ENCODE results near the gene CAMSAP1. TPM values are rescaled to one million over a fixed set of nuclear protein-coding genes. Genes with fewer than 3 reads are reported as not detected.

Gene CAMSAP1
- total RNA-seq, 1 experiment from 2014 or later, result 16.7 TPM

DNA sequence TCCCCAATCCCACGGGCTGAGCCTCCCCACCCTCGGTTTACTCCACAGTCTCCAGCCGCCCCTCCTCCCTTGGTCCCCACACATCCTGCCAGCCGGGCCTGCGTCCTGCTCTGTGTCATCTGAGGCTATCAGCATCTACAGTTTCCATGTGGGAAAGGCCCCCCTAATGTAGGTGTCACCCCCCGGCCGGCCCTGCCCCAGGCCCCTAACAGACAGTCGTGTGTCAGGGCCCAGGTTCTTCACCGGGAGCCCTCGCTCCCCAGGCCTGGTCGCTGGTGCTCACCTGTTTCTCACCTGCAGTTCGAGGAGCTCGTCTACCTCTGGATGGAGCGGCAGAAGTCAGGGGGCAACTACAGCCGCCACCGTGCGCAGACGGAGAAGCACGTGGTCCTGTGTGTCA is 142.6 kb downstream of the CAMSAP1 start:
- POLR2A ChIA-PET (ENCODE audit: unreplicated experiment), result interaction anchor here (0.6 kb wide), 1 partner anchor 911 kb away, joined by 4 read pairs; no protein-coding TSS in a partner anchor
- intact Hi-C loops (cut with micrococcal nuclease; ENCODE audit: unreplicated experiment), result no loop called here
- CTCF ChIA-PET, result no interaction called here
- TF ChIP-seq EZH2 (IDR thresholded peaks at IDR 0.05; ENCODE audit: low read depth), result no peak
- TF ChIP-seq, protein P1, sequence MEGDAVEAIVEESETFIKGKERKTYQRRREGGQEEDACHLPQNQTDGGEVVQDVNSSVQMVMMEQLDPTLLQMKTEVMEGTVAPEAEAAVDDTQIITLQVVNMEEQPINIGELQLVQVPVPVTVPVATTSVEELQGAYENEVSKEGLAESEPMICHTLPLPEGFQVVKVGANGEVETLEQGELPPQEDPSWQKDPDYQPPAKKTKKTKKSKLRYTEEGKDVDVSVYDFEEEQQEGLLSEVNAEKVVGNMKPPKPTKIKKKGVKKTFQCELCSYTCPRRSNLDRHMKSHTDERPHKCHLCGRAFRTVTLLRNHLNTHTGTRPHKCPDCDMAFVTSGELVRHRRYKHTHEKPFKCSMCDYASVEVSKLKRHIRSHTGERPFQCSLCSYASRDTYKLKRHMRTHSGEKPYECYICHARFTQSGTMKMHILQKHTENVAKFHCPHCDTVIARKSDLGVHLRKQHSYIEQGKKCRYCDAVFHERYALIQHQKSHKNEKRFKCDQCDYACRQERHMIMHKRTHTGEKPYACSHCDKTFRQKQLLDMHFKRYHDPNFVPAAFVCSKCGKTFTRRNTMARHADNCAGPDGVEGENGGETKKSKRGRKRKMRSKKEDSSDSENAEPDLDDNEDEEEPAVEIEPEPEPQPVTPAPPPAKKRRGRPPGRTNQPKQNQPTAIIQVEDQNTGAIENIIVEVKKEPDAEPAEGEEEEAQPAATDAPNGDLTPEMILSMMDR (conservative IDR thresholded peaks at IDR 0.05), result no peak
- Histone ChIP-seq H3K4me3 (no peak overlapping the region), H3K36me3 (ENCODE audit: low read depth) (no peaks in the 10 kb centered on the region), H3K27me3 (ENCODE audit: insufficient read depth, low read depth) (peaks cover 56% of the 10 kb centered on the region), H3K9me2 (ENCODE audit: insufficient read depth) (no peaks in the 10 kb centered on the region), H4K20me1 (ENCODE audit: insufficient read depth) (no peaks in the 10 kb centered on the region; the same call in 1 of the 2 replicates), H3K9me3 (ENCODE audit: insufficient read depth, low read depth) (no peaks in the 10 kb centered on the region), H3K27ac (no peak overlapping the region), H3K79me2 (ENCODE audit: low read depth) (no peaks in the 10 kb centered on the region), H3F3A (ENCODE audit: insufficient read depth, low read depth) (no peaks in the 10 kb centered on the region), H2AFZ (no peak overlapping the region), H3K4me2 (no peak overlapping the region), H3K4me1 (replicated peaks; ENCODE audit: insufficient read depth) (no peaks in the 10 kb centered on the region)
- DNase-seq, result no peak
- BruUV-seq (replicated peaks), result no TSS peak

DNA sequence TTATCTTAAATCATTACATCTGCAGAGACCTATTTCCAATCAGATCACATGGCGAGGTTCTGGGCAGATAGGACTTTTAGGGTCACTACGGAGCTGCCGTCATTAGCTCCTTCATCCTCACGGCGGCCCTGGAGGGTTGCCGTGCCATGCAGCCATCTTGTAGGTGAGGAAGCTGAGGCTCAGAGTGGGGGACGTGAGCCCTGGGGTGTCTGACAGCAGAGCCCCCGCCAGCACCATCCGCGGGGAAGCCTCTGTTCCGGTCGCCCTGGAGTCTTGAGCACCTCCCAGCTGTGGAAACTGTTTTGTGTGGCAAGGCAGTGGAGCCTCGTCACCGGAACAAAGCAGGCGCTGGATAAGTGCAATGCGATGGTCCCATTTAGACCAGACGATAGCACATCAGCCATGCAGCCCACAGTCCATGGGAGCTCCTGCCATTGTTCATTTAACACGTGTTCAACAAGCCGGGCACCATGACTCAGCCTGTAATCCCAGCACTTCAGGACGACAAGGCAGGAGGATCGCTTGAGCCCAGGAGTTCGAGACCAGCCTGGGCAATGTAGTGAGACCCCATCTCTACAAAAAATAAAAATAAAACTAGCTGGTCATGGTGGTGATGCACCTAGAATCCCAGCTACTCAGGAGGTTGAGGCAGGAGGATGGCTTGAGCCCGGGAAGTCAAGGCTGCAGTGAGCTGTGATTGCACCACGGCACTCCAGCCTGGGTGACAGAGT is 143.5 kb downstream of the CAMSAP1 start:
- no peak for DNase-seq
- no peak overlapping the region for H3K27ac ChIP-seq
- H3K9me3 ChIP-seq (ENCODE audit: insufficient read depth, low read depth), result no peaks in the 10 kb centered on the region
- intact Hi-C loops (cut with micrococcal nuclease; ENCODE audit: unreplicated experiment), result no loop called here
- no peaks in the 10 kb centered on the region; the same call in 1 of the 2 replicates for H4K20me1 ChIP-seq (ENCODE audit: insufficient read depth)
- H3K36me3 ChIP-seq (ENCODE audit: low read depth), result no peaks in the 10 kb centered on the region
- H3K4me3 ChIP-seq, result no peak overlapping the region
- H3K79me2 ChIP-seq (ENCODE audit: low read depth), result no peaks in the 10 kb centered on the region
- ChIA-PET POLR2A (ENCODE audit: unreplicated experiment) (no interaction called here), CTCF (no interaction called here)
- H2AFZ ChIP-seq, result no peak overlapping the region
- peaks cover 65% of the 10 kb centered on the region for H3K27me3 ChIP-seq (ENCODE audit: insufficient read depth, low read depth)
- TF ChIP-seq EZH2 (IDR thresholded peaks at IDR 0.05; ENCODE audit: low read depth), result no peak
- TF ChIP-seq, protein P1 (conservative IDR thresholded peaks at IDR 0.05), result no peak
- H3K4me2 ChIP-seq, result no peak overlapping the region
- BruUV-seq (replicated peaks), result no TSS peak
- no peaks in the 10 kb centered on the region for H3F3A ChIP-seq (ENCODE audit: insufficient read depth, low read depth)
- no peaks in the 10 kb centered on the region for H3K9me2 ChIP-seq (ENCODE audit: insufficient read depth)
- no peaks in the 10 kb centered on the region for H3K4me1 ChIP-seq (replicated peaks; ENCODE audit: insufficient read depth)

DNA sequence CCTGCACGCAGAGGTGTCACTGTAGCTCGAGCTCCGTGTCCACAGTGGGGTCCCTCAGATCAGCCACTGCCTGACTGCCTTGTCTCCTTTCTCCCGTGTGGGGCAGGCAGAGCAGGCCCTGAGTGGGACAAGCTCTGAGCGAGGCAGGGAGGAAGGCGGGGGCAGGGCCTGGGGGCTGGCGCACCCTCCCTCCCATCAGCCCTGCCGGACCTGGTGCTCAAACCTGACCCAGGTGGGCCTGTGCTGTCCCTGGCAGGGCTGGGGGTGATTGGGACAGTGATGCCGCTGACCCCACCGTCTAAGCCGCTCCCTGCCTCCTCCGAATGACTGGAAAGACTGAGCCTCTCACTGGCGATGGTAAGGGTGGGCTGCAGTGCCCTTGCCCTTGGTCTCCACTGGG is 144.4 kb downstream of the CAMSAP1 start:
- Histone ChIP-seq H3K36me3 (ENCODE audit: low read depth) (no peaks in the 10 kb centered on the region), H3K9me3 (ENCODE audit: insufficient read depth, low read depth) (no peaks in the 10 kb centered on the region), H3K4me3 (no peak overlapping the region), H3K9me2 (ENCODE audit: insufficient read depth) (no peaks in the 10 kb centered on the region), H3K27ac (no peak overlapping the region), H3K4me1 (replicated peaks; ENCODE audit: insufficient read depth) (no peaks in the 10 kb centered on the region), H3F3A (ENCODE audit: insufficient read depth, low read depth) (no peaks in the 10 kb centered on the region), H3K4me2 (no peak overlapping the region), H3K27me3 (ENCODE audit: insufficient read depth, low read depth) (peaks cover 75% of the 10 kb centered on the region), H3K79me2 (ENCODE audit: low read depth) (no peaks in the 10 kb centered on the region), H2AFZ (no peak overlapping the region), H4K20me1 (ENCODE audit: insufficient read depth) (no peaks in the 10 kb centered on the region; the same call in 1 of the 2 replicates)
- no peak for TF ChIP-seq EZH2 (IDR thresholded peaks at IDR 0.05; ENCODE audit: low read depth)
- TF ChIP-seq, protein P1 (conservative IDR thresholded peaks at IDR 0.05), result no peak
- POLR2A ChIA-PET (ENCODE audit: unreplicated experiment), result interaction anchor here (0.6 kb wide), 1 partner anchor 525 kb away, joined by 3 read pairs; no protein-coding TSS in a partner anchor
- no TSS peak for BruUV-seq (replicated peaks)
- no peak for DNase-seq
- CTCF ChIA-PET, result no interaction called here
- intact Hi-C loops (cut with micrococcal nuclease; ENCODE audit: unreplicated experiment), result no loop called here

All from PC-9 (cell line).